ENCODE data around the gene CWC22. TPM values are rescaled to one million over a fixed set of nuclear protein-coding genes. Genes with fewer than 3 reads are reported as not detected.
"Not testable (repeated sequence)": the region's sequence is repeated elsewhere in the genome, so short reads cannot be mapped to it uniquely, and the experiment has no call there.

The CWC22 gene
- total RNA-seq, result 10 to 100 TPM; 28.9 to 31.1 TPM
- polyA plus RNA-seq, result 10 to 100 TPM; 18.1 to 27.5 TPM

- peaks cover 22 to 48% (median 37%) of the 10 kb centered on the region in 4 donors for H3K4me1 Mint-ChIP-seq
- intact Hi-C loops (cut with micrococcal nuclease), result loop anchor here (1.0 to 10.0 kb wide), 5 partner anchors 973 to 1888 kb away; partner anchors contain the start of genes ITGA4, ITPRID2 and UBE2E3
- H3K4me3 Mint-ChIP-seq, result peak within 1 kb of the TSS; percentile 92 to 98 (median 94)
- H3K27ac Mint-ChIP-seq, result peak within 1 kb of the TSS; percentile 98 to 100 (median 100)
- H3K27me3 Mint-ChIP-seq, result no peaks in the 10 kb centered on the region
- POLR2A ChIA-PET (ENCODE audit: partially characterized antibody), result interaction anchor here (0.9 to 1.0 kb wide), 2 partner anchors 973 to 974 kb away, joined by 3 read pairs; partner anchors contain the start of gene UBE2E3
- peak; percentile 90 to 92 (median 91) for DNase-seq
- Histone ChIP-seq H3K4me1 (ENCODE audit: insufficient read depth, low read length) (peaks cover 15% of the 10 kb centered on the region), H3K4me3 (ENCODE audit: low read length in 2 of 2) (peak within 1 kb of the TSS; percentile 76 to 89), H3K9me3 (ENCODE audit: control insufficient read depth in 1 of 2, low read length in 2 of 2) (no peaks in the 10 kb centered on the region), H3K36me3 (ENCODE audit: insufficient read depth, low read length) (no peaks in the 10 kb centered on the region), H3K27ac (ENCODE audit: low read depth, low read length) (peak within 1 kb of the TSS; percentile 96), H3K27me3 (ENCODE audit: insufficient read depth, low read length) (no peaks in the 10 kb centered on the region)
- CTCF ChIA-PET (ENCODE audit: partially characterized antibody), result no interaction called here
- H3K36me3 Mint-ChIP-seq, result peaks cover 5 to 9% of the 10 kb centered on the region in 2 donors
- peaks cover 0 to 4% (median 0%) of the 10 kb centered on the region in 8 donors for H3K9me3 Mint-ChIP-seq
These were observed at the start of gene CWC22 for GRCh38 chr2:180006781-180007579. TSS of gene CWC22 (minus strand) at chr2:180007297. CDS start at chr2:179993341, 13,956 bp downstream.

GRCh38 chr2:180056367-180057118, 49.4 kb upstream of the CWC22 start:
- H3K27ac ChIP-seq (ENCODE audit: low read depth, low read length), result no peak overlapping the region
- POLR2A ChIA-PET (ENCODE audit: partially characterized antibody), result no interaction called here
- intact Hi-C loops (cut with micrococcal nuclease), result no loop called here
- no peak overlapping the region for H3K27ac Mint-ChIP-seq
- H3K36me3 Mint-ChIP-seq, result no peaks in the 10 kb centered on the region
- no peak overlapping the region for H3K4me3 Mint-ChIP-seq
- H3K4me3 ChIP-seq (ENCODE audit: low read length in 2 of 2), result no peak overlapping the region
- no peaks in the 10 kb centered on the region for H3K36me3 ChIP-seq (ENCODE audit: insufficient read depth, low read length)
- CTCF ChIA-PET (ENCODE audit: partially characterized antibody), result no interaction called here
- no peaks in the 10 kb centered on the region for H3K9me3 ChIP-seq (ENCODE audit: control insufficient read depth in 1 of 2, low read length in 2 of 2)
- no peak for DNase-seq
- H3K4me1 ChIP-seq (ENCODE audit: insufficient read depth, low read length), result no peaks in the 10 kb centered on the region
- H3K27me3 Mint-ChIP-seq, result peaks cover 2% of the 10 kb centered on the region in 2 donors
- H3K9me3 Mint-ChIP-seq, result peaks cover 0 to 10% (median 5%) of the 10 kb centered on the region in 8 donors
- H3K27me3 ChIP-seq (ENCODE audit: insufficient read depth, low read length), result no peaks in the 10 kb centered on the region
- no peaks in the 10 kb centered on the region for H3K4me1 Mint-ChIP-seq

- H3K36me3 Mint-ChIP-seq; H3K27ac ChIP-seq (ENCODE audit: low read depth, low read length); CTCF ChIA-PET (ENCODE audit: partially characterized antibody); H3K4me3 Mint-ChIP-seq; H3K4me1 Mint-ChIP-seq; intact Hi-C loops (cut with micrococcal nuclease); H3K27me3 Mint-ChIP-seq; H3K27me3 ChIP-seq (ENCODE audit: insufficient read depth, low read length); POLR2A ChIA-PET (ENCODE audit: partially characterized antibody); H3K4me3 ChIP-seq (ENCODE audit: low read length in 2 of 2); H3K27ac Mint-ChIP-seq; H3K9me3 ChIP-seq (ENCODE audit: control insufficient read depth in 1 of 2, low read length in 2 of 2); H3K36me3 ChIP-seq (ENCODE audit: insufficient read depth, low read length); DNase-seq; H3K4me1 ChIP-seq (ENCODE audit: insufficient read depth, low read length): not testable (repeated sequence)
- peaks cover 0 to 10% (median 5%) of the 10 kb centered on the region in 8 donors for H3K9me3 Mint-ChIP-seq
These were observed 47.5 kb upstream of the CWC22 start for GRCh38 chr2:180054576-180054975.

- H3K27ac Mint-ChIP-seq, result no peak overlapping the region
- CTCF ChIA-PET (ENCODE audit: partially characterized antibody), result no interaction called here
- H3K4me3 Mint-ChIP-seq, result no peak overlapping the region
These were observed 43.1 kb upstream of the CWC22 start for GRCh38 chr2:180050246-180050645.

GRCh38 chr2:180048251-180048650, 41.2 kb upstream of the CWC22 start:
- POLR2A ChIA-PET (ENCODE audit: partially characterized antibody), result no interaction called here
- H3K9me3 Mint-ChIP-seq, result peaks cover 0 to 4% (median 0%) of the 10 kb centered on the region in 8 donors
- DNase-seq, result no peak
- no peaks in the 10 kb centered on the region for H3K4me1 Mint-ChIP-seq
- no peaks in the 10 kb centered on the region for H3K36me3 Mint-ChIP-seq
- no peak overlapping the region for H3K4me3 Mint-ChIP-seq
- H3K4me3 ChIP-seq (ENCODE audit: low read length in 2 of 2), result no peak overlapping the region
- no peak overlapping the region for H3K27ac Mint-ChIP-seq
- H3K4me1 ChIP-seq (ENCODE audit: insufficient read depth, low read length), result no peaks in the 10 kb centered on the region
- CTCF ChIA-PET (ENCODE audit: partially characterized antibody), result no interaction called here
- H3K9me3 ChIP-seq (ENCODE audit: control insufficient read depth in 1 of 2, low read length in 2 of 2), result no peaks in the 10 kb centered on the region
- peaks cover 16 to 17% of the 10 kb centered on the region in 2 donors for H3K27me3 Mint-ChIP-seq
- intact Hi-C loops (cut with micrococcal nuclease), result no loop called here
- no peaks in the 10 kb centered on the region for H3K27me3 ChIP-seq (ENCODE audit: insufficient read depth, low read length)
- no peaks in the 10 kb centered on the region for H3K36me3 ChIP-seq (ENCODE audit: insufficient read depth, low read length)
- H3K27ac ChIP-seq (ENCODE audit: low read depth, low read length), result no peak overlapping the region

More at GRCh38 chr2:180050246-180050645, 43.1 kb upstream of the CWC22 start:
- Histone ChIP-seq H3K4me3 (ENCODE audit: low read length in 2 of 2) (no peak overlapping the region), H3K27ac (ENCODE audit: low read depth, low read length) (no peak overlapping the region), H3K9me3 (ENCODE audit: control insufficient read depth in 1 of 2, low read length in 2 of 2) (no peaks in the 10 kb centered on the region), H3K4me1 (ENCODE audit: insufficient read depth, low read length) (no peaks in the 10 kb centered on the region), H3K27me3 (ENCODE audit: insufficient read depth, low read length) (no peaks in the 10 kb centered on the region), H3K36me3 (ENCODE audit: insufficient read depth, low read length) (no peaks in the 10 kb centered on the region)
- intact Hi-C loops (cut with micrococcal nuclease), result no loop called here
- Mint-ChIP-seq H3K36me3 (no peaks in the 10 kb centered on the region), H3K27me3 (peaks cover 12 to 13% of the 10 kb centered on the region in 2 donors), H3K9me3 (peaks cover 0 to 10% (median 5%) of the 10 kb centered on the region in 8 donors), H3K4me1 (no peaks in the 10 kb centered on the region)
- no peak for DNase-seq
- POLR2A ChIA-PET (ENCODE audit: partially characterized antibody), result no interaction called here

- H3K27me3 ChIP-seq (ENCODE audit: insufficient read depth, low read length), result no peaks in the 10 kb centered on the region
- Mint-ChIP-seq H3K27me3 (peaks cover 18 to 19% of the 10 kb centered on the region in 2 donors), H3K27ac (no peak overlapping the region), H3K36me3 (no peaks in the 10 kb centered on the region), H3K4me3 (no peak overlapping the region), H3K9me3 (no peaks in the 10 kb centered on the region), H3K4me1 (no peaks in the 10 kb centered on the region)
- no peaks in the 10 kb centered on the region for H3K4me1 ChIP-seq (ENCODE audit: insufficient read depth, low read length)
- H3K36me3 ChIP-seq (ENCODE audit: insufficient read depth, low read length), result no peaks in the 10 kb centered on the region
- H3K9me3 ChIP-seq (ENCODE audit: control insufficient read depth in 1 of 2, low read length in 2 of 2), result no peaks in the 10 kb centered on the region
- no peak for DNase-seq
- no peak overlapping the region for H3K4me3 ChIP-seq (ENCODE audit: low read length in 2 of 2)
- no peak overlapping the region for H3K27ac ChIP-seq (ENCODE audit: low read depth, low read length)
- intact Hi-C loops (cut with micrococcal nuclease), result no loop called here
- ChIA-PET CTCF (ENCODE audit: partially characterized antibody) (no interaction called here), POLR2A (ENCODE audit: partially characterized antibody) (no interaction called here)
These were observed 39.7 kb upstream of the CWC22 start for GRCh38 chr2:180046776-180047175.

GRCh38 chr2:180046202-180046601, 39.1 kb upstream of the CWC22 start:
- Mint-ChIP-seq H3K36me3 (no peaks in the 10 kb centered on the region), H3K27me3 (peaks cover 16 to 19% of the 10 kb centered on the region in 2 donors), H3K4me3 (no peak overlapping the region), H3K9me3 (no peaks in the 10 kb centered on the region), H3K27ac (no peak overlapping the region), H3K4me1 (no peaks in the 10 kb centered on the region)
- no peaks in the 10 kb centered on the region for H3K9me3 ChIP-seq (ENCODE audit: control insufficient read depth in 1 of 2, low read length in 2 of 2)
- H3K4me3 ChIP-seq (ENCODE audit: low read length in 2 of 2), result no peak overlapping the region
- ChIA-PET POLR2A (ENCODE audit: partially characterized antibody) (no interaction called here), CTCF (ENCODE audit: partially characterized antibody) (no interaction called here)
- no peaks in the 10 kb centered on the region for H3K27me3 ChIP-seq (ENCODE audit: insufficient read depth, low read length)
- no peaks in the 10 kb centered on the region for H3K4me1 ChIP-seq (ENCODE audit: insufficient read depth, low read length)
- no peaks in the 10 kb centered on the region for H3K36me3 ChIP-seq (ENCODE audit: insufficient read depth, low read length)
- DNase-seq, result no peak
- intact Hi-C loops (cut with micrococcal nuclease), result no loop called here
- no peak overlapping the region for H3K27ac ChIP-seq (ENCODE audit: low read depth, low read length)
